OCI-LY3 (cell line): Measurements from ENCODE around the gene PABPN1L.

Source experiments
- CTCF ChIP-seq: fragments of 200-600, 300-600 bp; sonication (generic); IDR thresholded peaks from 2 replicates; pipeline ENCODE4 v1.5.1; 2014; ENCODE audit warnings: antibody characterized with exemption, low read length, low read depth
- EZH2phosphoT487 ChIP-seq: fragments of 200-600 bp; shearing (Covaris generic); IDR thresholded peaks from 2 replicates; pipeline ENCODE4 v1.6.1; 2018; ENCODE audit warnings: antibody characterized with exemption, mixed run types, low read depth

- no peak for TF ChIP-seq CTCF
- no peak for TF ChIP-seq EZH2phosphoT487
Observed at GRCh38 chr16:88876942-88877526, 10.6 kb upstream of the PABPN1L start.
